SK-N-MC (cell line): ENCODE data around the gene NFS1.

Source experiments
- DNase-seq: peaks from one replicate; pipeline ENCODE4 v3.0.0-alpha.2; 2011; ENCODE audit warnings: low read depth, low spot score
- H3K27ac ChIP-seq: fragments of 200-600 bp; sonication (generic); 2 replicates; pipeline ENCODE4 v1.5.1; 2016; ENCODE audit warnings: mixed run types
- H3K36me3 ChIP-seq: fragments of 200-600 bp; sonication (generic); 2 replicates; pipeline ENCODE4 v1.6.1; 2017; ENCODE audit warnings: antibody characterized with exemption, low read length, mixed read lengths; ENCODE audit not compliant: insufficient read depth
- H3K4me3 ChIP-seq: fragments of 200-600 bp; sonication (generic); 2 replicates; pipeline ENCODE4 v1.5.1; 2016
- H3K9ac ChIP-seq: fragments of 200-600 bp; sonication (generic); 2 replicates; pipeline ENCODE4 v1.8.0; 2017; ENCODE audit warnings: mixed run types, mixed read lengths; ENCODE audit not compliant: insufficient read length
- H3K9me3 ChIP-seq: fragments of 200-600 bp; sonication (generic); 2 replicates; pipeline ENCODE4 v1.6.1; 2017; ENCODE audit warnings: low read depth, mild to moderate bottlenecking, antibody characterized with exemption, low read length, moderate library complexity, mixed read lengths
- EZH2 ChIP-seq: fragments of 200-600 bp; sonication (generic); IDR thresholded peaks from one replicate; pipeline ENCODE4 v1.6.1; 2017; ENCODE audit warnings: antibody characterized with exemption
- FOXP2 ChIP-seq: optimal IDR thresholded peaks from 2 replicates; pipeline ENCODE3; 2011; ENCODE audit warnings: mild to moderate bottlenecking, moderate library complexity; ENCODE audit not compliant: insufficient read depth; ENCODE audit errors: extremely low read length, control extremely low read depth
- POLR2AphosphoS5 ChIP-seq: IDR thresholded peaks from 2 replicates; pipeline ENCODE4 v1.6.1; 2012; ENCODE audit warnings: mild to moderate bottlenecking, low read depth, low read length, borderline replicate concordance

Gene NFS1

DNA sequence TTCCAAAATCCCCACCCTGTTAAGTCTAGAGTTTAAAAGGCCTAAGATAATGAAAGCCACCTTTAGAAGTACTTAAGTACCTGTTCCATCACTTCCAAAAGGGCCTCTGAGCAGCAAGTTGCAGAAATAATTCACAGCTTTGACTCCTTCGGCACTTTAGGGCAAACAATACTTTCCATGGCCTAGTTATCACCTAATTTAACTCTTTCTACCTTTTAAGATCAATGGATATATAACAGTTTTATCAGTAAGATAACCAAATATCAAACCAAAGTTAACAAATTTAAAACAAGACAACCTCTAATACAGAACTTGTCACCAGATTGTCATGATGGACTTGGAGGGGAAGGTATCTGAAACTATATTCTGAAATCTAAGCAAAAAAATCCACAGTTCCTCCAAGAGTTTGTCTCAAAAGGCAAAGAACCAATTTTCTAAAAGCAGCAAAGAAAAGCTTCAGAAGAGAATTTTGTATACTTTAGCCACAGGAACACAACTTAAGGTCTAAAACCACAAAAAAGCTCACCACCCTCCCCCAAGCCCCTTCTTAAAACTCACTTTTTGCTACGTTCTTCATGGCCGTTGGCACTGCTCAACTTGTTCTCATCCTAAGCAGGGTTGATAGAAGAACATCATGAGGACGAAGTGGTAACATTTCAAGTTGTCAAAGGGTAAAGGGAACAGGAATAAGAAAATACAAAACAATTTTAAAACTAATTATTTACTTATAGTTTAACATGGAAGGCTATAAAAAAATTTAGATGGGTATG, 39.4 kb upstream of the NFS1 start:
- no peak for DNase-seq
- Histone ChIP-seq H3K4me3 (peak overlapping the region; percentile 36; the same call in 1 of the 2 replicates), H3K27ac (no peak overlapping the region), H3K9ac (peak overlapping the region; percentile 26), H3K36me3 (peaks cover 72% of the 10 kb centered on the region), H3K9me3 (no peaks in the 10 kb centered on the region)
- TF ChIP-seq POLR2AphosphoS5 (no peak), EZH2 (no peak), FOXP2 (no peak)

DNA sequence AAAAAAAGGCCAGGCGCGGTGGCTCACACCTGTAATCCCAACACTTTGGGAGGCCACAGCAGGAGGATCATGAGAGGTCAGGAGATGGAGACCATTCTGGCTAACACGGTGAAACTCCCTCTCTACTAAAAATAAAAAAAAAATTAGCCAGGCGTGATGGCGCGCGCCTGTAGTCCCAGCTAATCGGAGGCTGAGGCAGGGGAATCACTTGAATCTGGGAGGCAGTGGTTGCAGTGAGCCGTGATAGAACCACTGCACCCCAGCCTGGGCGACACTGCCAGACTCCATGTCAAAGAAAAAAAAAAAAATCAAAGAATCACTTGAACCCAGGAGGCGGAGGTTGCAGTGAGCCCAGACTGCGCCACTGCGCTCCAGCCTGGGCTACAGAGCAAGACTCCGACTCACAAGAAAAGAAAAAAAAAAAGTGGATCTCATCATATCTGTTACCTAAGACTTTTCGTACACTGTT, 38.7 kb upstream of the NFS1 start:
- H3K36me3 ChIP-seq = peaks cover 79% of the 10 kb centered on the region
- no peak for DNase-seq
- no peak overlapping the region for H3K27ac ChIP-seq
- no peak overlapping the region for H3K9ac ChIP-seq
- TF ChIP-seq POLR2AphosphoS5 (no peak), EZH2 (no peak), FOXP2 (no peak)
- 0 out of 2 replicates have a peak overlapping the region, but pooled peaks have one; percentile 36 for H3K4me3 ChIP-seq
- no peaks in the 10 kb centered on the region for H3K9me3 ChIP-seq

DNA sequence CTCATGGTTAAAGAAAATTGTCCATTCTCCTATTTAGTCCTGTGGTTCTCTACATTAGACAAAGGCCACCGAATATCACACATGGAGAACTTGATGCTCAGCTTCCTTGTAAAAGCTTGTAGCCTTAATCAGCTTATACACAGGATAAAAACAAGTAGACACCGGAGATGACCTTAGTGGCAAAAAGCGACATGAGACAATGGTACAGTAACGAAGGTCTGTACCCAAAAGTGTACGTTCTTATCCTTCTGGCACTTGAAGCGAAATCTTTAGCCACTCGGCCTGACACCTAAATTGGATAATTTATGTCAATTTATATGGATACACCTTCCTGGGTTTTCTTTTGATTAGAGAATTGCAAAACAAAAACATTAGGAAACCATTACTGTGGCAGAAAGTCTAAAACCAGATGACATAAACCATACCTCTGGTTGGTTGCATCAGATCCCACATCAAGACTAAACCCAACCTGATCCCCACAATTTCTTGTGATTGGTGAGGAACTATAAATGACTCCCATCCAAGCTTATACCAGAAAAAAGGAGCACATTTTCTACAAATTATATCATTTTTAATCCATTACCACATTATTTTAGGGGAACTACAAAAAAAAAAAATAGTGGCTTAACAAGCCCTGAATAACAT, 36.8 kb upstream of the NFS1 start:
- Histone ChIP-seq H3K4me3 (peak overlapping the region; percentile 21), H3K36me3 (peaks cover 99% of the 10 kb centered on the region), H3K27ac (peak overlapping the region; percentile 7), H3K9me3 (no peaks in the 10 kb centered on the region), H3K9ac (peak overlapping the region; percentile 16)
- TF ChIP-seq POLR2AphosphoS5 = no peak
- no peak for TF ChIP-seq FOXP2
- no peak for TF ChIP-seq EZH2
- no peak for DNase-seq

DNA sequence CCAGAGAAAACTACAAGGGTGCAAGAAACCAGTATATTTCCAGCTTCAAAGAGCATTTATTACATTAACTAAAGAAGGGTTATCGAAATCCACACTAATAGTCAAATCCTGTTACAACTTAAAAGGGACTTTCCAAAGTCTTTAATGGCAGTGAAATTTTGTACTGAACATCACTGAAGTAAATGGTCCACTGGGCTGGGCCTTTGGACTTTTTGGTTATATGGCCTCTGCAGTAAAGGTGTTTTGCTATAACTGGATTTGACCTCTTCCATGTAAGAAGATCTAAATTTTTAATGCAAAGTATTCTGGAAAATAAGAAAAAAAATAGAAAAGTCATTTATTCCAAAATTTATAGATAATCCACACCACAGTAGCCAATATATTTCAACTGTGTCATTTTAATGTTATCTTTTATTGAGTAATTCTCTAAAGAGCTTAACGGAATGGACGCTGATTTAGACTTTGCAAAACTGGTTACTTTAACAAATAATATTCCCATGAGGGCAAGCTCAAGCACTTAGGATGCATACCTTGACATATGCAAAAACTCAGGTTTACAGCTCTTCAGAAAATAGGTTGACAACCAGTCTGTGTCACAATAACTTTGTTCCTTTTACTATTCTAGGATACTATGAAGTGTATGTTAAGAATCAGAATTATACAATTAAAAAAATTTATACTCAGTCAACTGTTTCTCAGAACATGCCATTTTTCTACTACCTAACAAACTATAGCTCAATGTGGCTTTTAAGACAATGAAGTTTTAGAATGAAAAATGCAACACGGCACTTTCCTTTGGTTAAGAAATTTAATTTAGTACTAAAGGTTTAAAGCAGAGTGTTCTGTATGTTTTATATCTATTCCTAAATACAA, 35.9 kb upstream of the NFS1 start:
- H3K27ac ChIP-seq = no peak overlapping the region

DNA sequence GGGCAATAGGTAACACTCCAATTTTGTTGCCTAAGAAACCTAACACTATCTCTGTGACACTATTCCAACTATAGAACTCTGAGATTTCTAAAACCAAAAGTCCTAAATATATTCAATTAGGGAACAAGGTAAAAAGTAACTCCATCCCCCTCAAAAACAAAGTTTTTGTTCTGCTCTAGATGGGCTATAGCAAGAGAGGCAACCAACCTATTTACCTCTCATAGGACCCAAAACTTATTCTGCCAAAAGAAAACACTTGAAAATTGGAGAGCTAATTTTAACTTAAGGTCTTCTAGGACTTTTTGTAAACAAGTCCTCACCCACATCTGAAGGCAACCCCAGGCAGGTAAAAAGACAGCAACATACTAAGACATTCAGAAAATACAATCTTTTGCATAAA, 35.2 kb upstream of the NFS1 start:
- no peak for DNase-seq
- H3K4me3 ChIP-seq = 0 out of 2 replicates have a peak overlapping the region, but pooled peaks have one; percentile 4
- no peak overlapping the region for H3K9ac ChIP-seq
- TF ChIP-seq FOXP2 (no peak), EZH2 (no peak)
- H3K36me3 ChIP-seq = peaks cover 100% of the 10 kb centered on the region
- no peak overlapping the region for H3K27ac ChIP-seq
- H3K9me3 ChIP-seq = no peaks in the 10 kb centered on the region

More for the DNA sequence above, 35.9 kb upstream of the NFS1 start:
- no peak for DNase-seq
- H3K4me3 ChIP-seq = 0 out of 2 replicates have a peak overlapping the region, but pooled peaks have one; percentile 4
- H3K9ac ChIP-seq = no peak overlapping the region
- no peak for TF ChIP-seq FOXP2
- TF ChIP-seq EZH2 = no peak
- TF ChIP-seq POLR2AphosphoS5 = no peak
- H3K36me3 ChIP-seq = peaks cover 100% of the 10 kb centered on the region
- H3K9me3 ChIP-seq = no peaks in the 10 kb centered on the region

DNA sequence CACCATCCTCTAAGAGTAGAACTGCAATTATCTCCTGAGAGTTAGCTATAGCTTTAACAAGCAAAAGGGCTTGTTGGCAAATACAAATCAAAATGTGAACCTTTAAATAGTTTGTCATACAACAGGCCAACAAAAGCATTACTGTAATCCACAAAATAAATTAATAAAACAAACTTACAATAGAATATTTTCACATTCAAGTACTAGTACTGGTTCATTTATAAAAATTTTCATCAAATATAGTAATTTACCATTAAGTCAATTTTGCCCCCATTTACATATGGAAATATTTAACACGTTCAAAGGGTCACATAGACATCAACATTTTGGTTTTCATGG, 33.5 kb upstream of the NFS1 start:
- H3K36me3 ChIP-seq = peaks cover 100% of the 10 kb centered on the region
- H3K4me3 ChIP-seq = no peak overlapping the region
- no peak overlapping the region for H3K27ac ChIP-seq
- H3K9me3 ChIP-seq = no peaks in the 10 kb centered on the region
- no peak overlapping the region for H3K9ac ChIP-seq
- no peak for DNase-seq
- no peak for TF ChIP-seq FOXP2
- TF ChIP-seq EZH2 = no peak
- no peak for TF ChIP-seq POLR2AphosphoS5

DNA sequence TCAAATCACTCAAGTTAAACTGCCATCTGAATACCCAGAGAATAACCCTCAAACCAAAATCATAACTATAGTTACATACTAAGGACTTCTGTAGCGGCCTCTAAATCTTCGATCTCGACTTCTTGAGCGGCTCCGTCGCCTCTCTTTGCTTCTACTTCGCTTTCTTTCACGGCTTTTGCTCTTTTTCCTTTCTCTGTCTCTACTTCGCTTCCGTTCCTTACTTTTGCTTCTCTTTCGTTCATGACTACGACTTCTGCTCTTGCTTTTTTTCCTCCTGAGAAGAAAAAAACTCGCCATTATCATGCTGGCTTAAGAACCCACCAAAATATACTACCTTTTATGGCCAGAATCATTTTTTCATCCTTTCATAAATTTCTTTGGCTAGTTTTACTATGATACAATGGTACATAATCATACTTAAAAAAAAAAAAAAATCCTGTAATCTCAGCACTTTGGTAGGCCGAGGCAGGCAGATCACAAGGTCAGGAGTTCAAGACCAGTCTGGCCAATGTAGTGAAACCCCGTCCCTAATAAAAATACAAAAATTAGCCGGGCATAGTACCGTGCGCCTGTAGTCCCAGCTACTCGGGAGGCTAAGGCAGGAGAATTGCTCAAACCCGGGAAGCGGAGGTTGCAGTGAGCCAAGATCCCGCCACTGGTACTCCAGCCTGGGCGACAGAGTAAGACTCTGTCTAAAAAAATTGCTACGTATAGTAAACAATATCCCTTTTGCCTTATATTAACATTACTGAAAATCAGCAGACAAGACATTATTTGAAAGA, 32.9 kb upstream of the NFS1 start:
- H3K9ac ChIP-seq = peak overlapping the region; percentile 3
- peaks cover 98% of the 10 kb centered on the region for H3K36me3 ChIP-seq
- no peak for DNase-seq
- no peak overlapping the region for H3K4me3 ChIP-seq
- H3K9me3 ChIP-seq = no peaks in the 10 kb centered on the region
- peak overlapping the region; percentile 62; the same call in 1 of the 2 replicates for H3K27ac ChIP-seq
- no peak for TF ChIP-seq EZH2
